GM12878 (cell line): ENCODE data around the gene MB.

Experiments used
- KAT2A ChIP-seq: conservative IDR thresholded peaks from 2 replicates; pipeline ENCODE4 v1.6.1; 2011; ENCODE audit warnings: low read depth, low read length; ENCODE audit not compliant: control insufficient read depth
- RCOR1 ChIP-seq: conservative IDR thresholded peaks from 2 replicates; pipeline ENCODE4 v1.6.1; 2012; ENCODE audit warnings: low read depth, low read length, improper control_type of control experiment

DNA sequence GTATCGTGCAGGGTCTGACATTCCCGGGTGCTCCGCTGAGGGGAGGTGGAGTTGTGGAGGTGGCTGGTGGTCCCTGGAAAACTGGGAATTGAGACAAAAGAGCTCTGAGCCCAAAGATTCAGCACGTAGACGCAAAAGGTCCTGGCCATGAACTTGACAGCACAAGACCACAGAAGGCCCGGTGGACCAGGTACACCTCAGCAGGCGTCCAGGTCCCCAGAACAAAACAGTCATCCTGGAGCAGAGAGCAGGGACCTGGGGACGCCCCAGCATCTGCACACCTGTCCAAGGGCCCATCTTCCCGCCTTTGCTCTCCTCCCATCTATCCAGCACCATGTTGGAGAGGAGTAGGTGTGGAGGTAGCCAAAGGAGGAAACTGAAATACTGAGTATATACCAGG lies 13.8 kb upstream of the MB start:
- TF ChIP-seq RCOR1 (no peak), KAT2A (no peak)
